Heart left ventricle (tissue), 13 donors: Measurements from ENCODE around the gene CELF4.

ENCODE experiments used
- CTCF ChIP-seq, 12 donors: fragments of 200-600 bp; sonication (generic) in 4 of 12; IDR thresholded peaks; one replicate each; pipeline versions ENCODE4 v1.5.0 to v1.8.0; 2018 to 2022; ENCODE audit warnings: antibody characterized with exemption in 12 of 12, mild to moderate bottlenecking in 5 of 12
- POLR2A ChIP-seq, 2 donors: fragments of 450-650 bp; IDR thresholded peaks; one replicate each; pipeline ENCODE4 v1.6.1; 2017; ENCODE audit warnings: antibody characterized with exemption in 2 of 2, mild to moderate bottlenecking in 2 of 2, moderate library complexity in 2 of 2
- donor health status: ischemic (EF 13 %, LVEDD 7.1; RV severe dilation, severe dysfunction).
- donor health status: DM: no; HTN: yes; CAD: no.
- donor health status: DM: no; HTN: no; CAD: no.
- donor health status: ischemic (EF 25% LVEDD 6.9; RV normal size, moderate dysfunction).
- donor health status: ischemic (EF 25% LVEDD 5.7; RV mildly dilated, moderate dysfunction).
- donor health status: ischemic (EF 35%, LVEDD 5.7; RV mildly dilated, moderate dysfunction).
- donor health status: nonischemic (EF 11% LVEDD 7.7; RV severe dilation, severe dysfunction).
- donor health status: DM: yes; HTN: yes; CAD: no.
- donor health status: PGD.
- donor health status: ischemic (EF 29% LVEDD 5.4; RV normal size, mild dysfunction).
- donor health status: nonischemic (EF 23%, LVEDD 6.1; RV moderate dilation, normal function).

- TF ChIP-seq CTCF (IDR thresholded peaks at IDR 0.05), result no peak
- no peak for TF ChIP-seq POLR2A (IDR thresholded peaks at IDR 0.05)
Measured at GRCh38 chr18:37422596-37422995, 143.0 kb downstream of the CELF4 start.
